Retinal pigment epithelial cell (primary cell): Measurements from ENCODE around the gene NT5DC3.
A peak's percentile ranks its signal among the peaks of the same experiment; 100 is the strongest.

Experiments used
- DNase-seq: peaks from one replicate; pipeline ENCODE4 v3.0.0-alpha.2; 2010; ENCODE audit warnings: low read depth
- H3K4me3 ChIP-seq: 2 replicates; pipeline ENCODE4 v1.5.1; 2011; ENCODE audit warnings: mild to moderate bottlenecking, low read length, control low read depth, moderate library complexity
- CTCF ChIP-seq: conservative IDR thresholded peaks from 2 replicates; pipeline ENCODE4 v1.5.1; 2011; ENCODE audit warnings: low read depth, low read length, control low read depth, inconsistent platforms

NT5DC3 gene

GRCh38 chr12:103793046-103793445 is 48.0 kb downstream of the NT5DC3 start:
- DNase-seq = no peak
- H3K4me3 ChIP-seq = no peak overlapping the region
- no peak for TF ChIP-seq CTCF

DNA sequence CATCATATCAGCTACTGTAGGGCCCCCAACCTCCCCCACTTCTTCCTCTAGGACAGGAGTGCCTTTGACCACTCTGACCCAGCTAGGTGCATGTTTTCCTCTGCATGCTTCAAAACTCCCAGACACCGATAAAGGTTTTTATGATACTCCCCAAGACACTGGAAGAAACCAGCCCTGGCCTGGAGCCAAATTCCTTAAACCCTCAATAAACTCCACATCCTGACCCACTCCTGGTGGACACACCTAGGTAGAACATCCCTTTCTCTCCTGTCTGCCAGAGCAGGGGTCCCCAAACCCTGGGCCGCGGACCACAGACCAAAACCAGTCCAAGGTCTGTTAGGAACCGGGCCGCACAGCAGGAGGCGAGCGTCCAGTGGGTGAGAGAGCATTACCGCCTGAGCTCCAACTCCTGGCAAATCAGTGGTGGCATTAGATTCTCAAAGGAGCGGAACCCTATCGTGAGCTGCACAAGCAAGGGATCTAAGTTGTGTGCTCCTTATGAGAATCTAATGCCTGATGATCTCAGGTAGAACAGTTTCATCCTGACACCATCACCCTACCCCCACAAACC is 49.6 kb downstream of the NT5DC3 start:
- no peak overlapping the region for H3K4me3 ChIP-seq
- no peak for DNase-seq
- no peak for TF ChIP-seq CTCF

GRCh38 chr12:103786201-103786600 is 54.8 kb downstream of the NT5DC3 start:
- no peak for TF ChIP-seq CTCF
- H3K4me3 ChIP-seq = no peak overlapping the region

DNA sequence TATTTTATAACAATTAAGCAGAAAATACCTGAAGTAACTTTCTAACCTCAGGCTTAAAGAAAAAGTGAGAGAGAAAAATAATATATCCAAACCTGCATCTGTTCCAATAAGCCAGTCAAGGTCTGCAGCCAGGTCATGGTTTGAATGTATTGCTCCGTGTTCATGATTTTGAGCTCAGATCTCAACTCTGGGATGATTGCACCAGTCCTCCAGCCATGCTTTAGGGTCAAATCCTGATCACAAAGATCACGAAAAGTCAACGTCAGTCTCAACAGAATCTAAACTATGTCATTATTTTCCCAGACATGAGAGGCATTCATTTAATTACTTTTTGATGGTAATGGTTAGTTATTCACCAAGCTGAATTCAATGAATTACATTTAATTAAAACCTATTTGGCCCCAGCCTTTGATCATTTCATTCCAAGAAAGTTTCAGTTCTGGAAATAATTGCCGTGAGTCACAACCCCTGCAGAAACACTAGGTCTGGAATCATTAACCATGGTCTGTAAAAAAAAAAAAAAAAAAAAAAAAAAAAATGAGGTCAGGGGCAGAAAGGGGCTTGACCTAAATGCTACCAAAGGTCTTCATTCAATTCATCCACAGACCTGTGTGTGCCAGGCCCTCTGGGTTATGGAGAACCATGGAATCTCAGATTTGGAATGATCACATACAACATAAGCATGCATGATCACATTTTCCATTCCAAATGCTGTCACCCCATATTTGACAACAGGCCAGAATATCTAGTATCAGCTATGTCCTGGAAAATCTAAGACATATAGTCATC is 55.6 kb downstream of the NT5DC3 start:
- H3K4me3 ChIP-seq = no peak overlapping the region
- no peak for DNase-seq
- TF ChIP-seq CTCF = no peak

More at GRCh38 chr12:103786201-103786600, 54.8 kb downstream of the NT5DC3 start:
- no peak for DNase-seq

GRCh38 chr12:103783744-103784664 is 57.0 kb downstream of the NT5DC3 start:
- peak; percentile 13 for TF ChIP-seq CTCF
- DNase-seq = no peak
- H3K4me3 ChIP-seq = no peak overlapping the region

DNA sequence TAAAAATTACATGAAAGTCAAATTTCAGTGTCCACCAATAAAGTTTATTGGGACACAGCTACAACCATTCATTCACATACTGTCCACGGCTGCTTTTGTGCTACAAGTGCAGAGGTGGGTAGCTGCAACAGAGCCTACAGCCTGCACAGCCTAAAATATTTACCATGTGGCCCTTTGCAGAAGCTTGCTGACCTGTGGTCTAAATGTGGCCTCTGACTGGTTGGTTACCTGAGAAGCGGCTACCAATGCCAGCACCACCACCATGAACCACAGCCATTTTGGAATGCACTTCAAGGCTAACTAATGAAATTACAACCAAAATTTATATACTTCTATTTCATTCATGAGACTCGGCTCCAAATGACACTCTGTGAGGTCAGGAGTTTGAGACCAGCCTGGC is 58.6 kb downstream of the NT5DC3 start:
- no peak for DNase-seq
- no peak for TF ChIP-seq CTCF

More for the DNA sequence above, 58.6 kb downstream of the NT5DC3 start:
- no peak overlapping the region for H3K4me3 ChIP-seq
